Embryonic facial prominence (tissue), 1 donor: ENCODE results near the gene HNF4A.
"Not testable (repeated sequence)": the region's sequence is repeated elsewhere in the genome, so short reads cannot be mapped to it uniquely, and the experiment has no call there.

Experiments used
- DNase-seq: peaks from one replicate; pipeline ENCODE4 v3.0.0-alpha.2; 2016; ENCODE audit errors: extremely low spot score

The HNF4A gene

GRCh38 chr20:44468044-44468782 lies 112.7 kb downstream of the HNF4A start:
- DNase-seq: no peak

- DNase-seq: no peak
These were observed 114.8 kb downstream of the HNF4A start for GRCh38 chr20:44470327-44470726.

DNA sequence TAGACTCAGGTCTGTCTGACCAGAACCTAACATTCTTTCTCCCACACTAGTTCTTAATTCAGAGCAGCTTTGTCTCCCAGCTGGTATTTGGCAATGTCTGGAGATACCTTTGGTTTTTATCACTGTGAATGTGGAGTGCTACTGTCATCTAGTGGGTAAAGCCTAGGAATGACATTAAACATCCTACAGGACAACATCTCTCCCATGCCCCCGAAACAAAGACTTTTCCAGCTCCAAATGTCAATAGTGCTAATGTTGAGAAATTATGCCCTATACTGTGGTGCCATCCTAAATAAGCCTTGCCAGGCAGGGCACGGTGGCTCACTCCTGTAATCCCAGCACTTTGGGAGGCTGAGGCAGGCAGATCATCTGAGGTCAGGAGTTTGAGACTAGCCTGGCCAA lies 116.0 kb downstream of the HNF4A start:
- no peak for DNase-seq

DNA sequence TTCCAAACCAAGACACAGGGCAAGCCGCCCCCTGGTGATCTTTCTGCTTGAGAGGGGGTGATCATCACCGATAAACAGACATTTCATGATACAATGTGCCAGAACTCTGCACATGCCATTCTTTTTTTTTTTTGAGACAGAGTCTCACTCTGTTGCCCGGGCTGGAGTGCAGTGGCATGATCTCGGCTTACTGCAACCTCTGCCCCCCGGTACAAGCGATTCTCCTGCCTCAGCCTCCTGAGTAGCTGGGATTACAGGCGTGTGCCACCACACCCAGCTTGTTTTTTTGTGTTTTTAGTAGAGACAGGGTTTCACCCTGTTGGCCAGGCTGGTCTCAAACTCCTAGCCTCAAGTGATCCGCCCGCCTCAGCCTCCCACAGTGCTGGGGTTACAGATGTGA lies 116.8 kb downstream of the HNF4A start:
- not testable (repeated sequence) for DNase-seq

- no peak for DNase-seq
These were observed 119.8 kb downstream of the HNF4A start for GRCh38 chr20:44475372-44475693.

DNA sequence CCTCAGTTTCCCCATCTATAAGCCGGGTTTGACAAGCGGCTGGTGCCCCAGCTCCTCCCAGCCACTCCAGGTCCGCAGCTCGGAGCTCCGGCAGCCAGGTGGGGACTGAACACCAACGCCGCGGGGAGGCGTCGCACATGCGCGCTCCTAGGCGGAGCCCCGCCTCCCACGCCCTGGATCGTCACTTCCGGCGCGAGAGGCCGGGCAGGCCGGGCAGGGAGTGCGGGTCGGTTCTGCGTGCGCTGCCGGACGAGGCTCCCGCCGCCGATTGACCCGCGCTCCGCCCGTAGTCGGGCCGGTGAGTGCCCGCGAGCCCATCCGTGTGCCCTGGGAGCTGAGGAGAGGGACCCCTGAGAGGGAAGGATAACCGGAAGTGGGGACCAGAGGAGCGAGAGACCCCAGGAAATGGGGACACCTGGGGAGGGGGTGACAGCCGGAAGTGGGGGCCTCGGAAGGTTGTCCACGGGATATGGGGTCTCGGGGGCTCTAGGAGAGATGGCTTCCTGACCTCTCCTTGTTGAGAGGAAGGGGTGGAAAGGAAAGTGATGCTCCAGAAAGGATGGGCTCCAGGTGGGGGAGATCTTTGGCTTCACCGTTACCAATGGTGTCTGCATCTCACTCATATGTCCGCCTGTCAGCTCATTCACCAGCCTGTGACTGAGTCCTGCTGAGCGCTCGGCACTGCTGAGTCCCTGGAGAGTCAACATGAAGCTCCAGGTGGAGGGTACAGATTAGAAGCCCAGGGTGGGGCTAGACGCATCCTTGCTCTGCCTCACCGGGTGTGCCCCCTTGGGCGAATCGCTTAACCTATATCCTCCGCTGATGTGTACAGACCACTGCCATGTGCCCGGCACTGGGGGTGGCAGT lies 120.4 kb downstream of the HNF4A start, which contains the start of gene TTPAL:
TTPAL (plus strand) TSS at position 181 of the 867 bp plus-strand sequence. CDS start 4,126 bp downstream, outside the sequence.
- DNase-seq: peak; percentile 81

DNA sequence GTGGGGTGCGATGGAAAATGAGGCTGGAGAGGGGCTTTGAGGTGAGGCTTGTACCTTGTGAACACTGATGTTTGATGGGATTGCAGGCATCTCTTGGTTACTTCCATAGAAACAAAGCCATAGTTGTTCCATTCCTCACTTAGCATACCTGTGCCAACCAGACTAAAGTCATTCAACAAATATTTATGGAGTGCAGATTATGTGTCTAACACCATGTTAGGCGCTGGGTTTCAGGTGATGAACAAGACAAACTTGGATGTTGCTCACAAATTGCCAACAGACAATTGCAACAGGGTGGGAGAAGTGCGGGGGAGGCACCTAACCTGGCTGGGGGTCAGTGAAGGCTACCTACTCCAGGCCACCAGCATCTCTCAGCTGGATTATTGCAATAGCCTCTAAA lies 121.7 kb downstream of the HNF4A start:
- no peak for DNase-seq

GRCh38 chr20:44478206-44478605 lies 122.7 kb downstream of the HNF4A start:
- no peak for DNase-seq

GRCh38 chr20:44479643-44480042 lies 124.1 kb downstream of the HNF4A start:
- DNase-seq: no peak

GRCh38 chr20:44480097-44480496 lies 124.6 kb downstream of the HNF4A start:
- DNase-seq: no peak

DNA sequence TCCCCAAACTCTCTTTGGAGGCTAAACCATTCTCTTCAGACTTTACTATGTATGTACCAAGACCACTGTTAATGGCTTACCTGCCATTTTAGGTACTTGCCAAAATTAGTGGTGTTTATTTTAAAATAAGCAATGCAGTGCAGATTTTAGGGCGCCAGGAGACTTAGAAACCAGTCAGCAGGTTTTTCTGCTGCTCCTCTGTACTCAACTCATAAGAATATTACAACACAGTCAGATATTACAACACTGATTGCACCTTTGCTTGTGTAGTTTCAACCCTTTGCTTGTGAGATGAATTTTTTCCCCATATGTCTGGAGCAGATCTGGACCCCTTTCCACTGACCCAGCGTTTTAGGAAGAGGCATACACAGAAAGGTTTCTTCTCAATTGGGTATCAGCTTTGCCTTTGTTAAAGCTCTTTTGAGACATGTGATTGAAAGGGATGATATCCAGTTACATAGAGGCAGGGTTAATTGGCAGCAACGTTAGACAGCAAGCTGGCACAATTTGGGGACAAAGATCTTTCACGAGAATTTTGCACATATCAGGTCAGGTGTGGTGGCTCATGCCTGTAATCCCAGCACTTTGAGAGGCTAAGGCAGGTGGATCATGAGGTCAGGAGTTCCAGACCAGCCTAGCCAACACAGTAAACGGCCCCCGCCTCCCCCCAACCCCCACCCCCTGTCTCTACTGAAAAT lies 126.4 kb downstream of the HNF4A start:
- no peak for DNase-seq

- no peak for DNase-seq
These were observed 127.6 kb downstream of the HNF4A start for GRCh38 chr20:44483112-44483511.
